Measurements from ENCODE around the gene C14orf93. TPM values are rescaled to one million over a fixed set of nuclear protein-coding genes. Genes with fewer than 3 reads are reported as not detected.

The C14orf93 gene
- total and polyA plus RNA-seq, 9 of the 15 experiments (the other 6 are each of a cell fraction or from before 2014, with no cell fraction given), result 2.2 to 22.4 (median 16.1) TPM

DNA sequence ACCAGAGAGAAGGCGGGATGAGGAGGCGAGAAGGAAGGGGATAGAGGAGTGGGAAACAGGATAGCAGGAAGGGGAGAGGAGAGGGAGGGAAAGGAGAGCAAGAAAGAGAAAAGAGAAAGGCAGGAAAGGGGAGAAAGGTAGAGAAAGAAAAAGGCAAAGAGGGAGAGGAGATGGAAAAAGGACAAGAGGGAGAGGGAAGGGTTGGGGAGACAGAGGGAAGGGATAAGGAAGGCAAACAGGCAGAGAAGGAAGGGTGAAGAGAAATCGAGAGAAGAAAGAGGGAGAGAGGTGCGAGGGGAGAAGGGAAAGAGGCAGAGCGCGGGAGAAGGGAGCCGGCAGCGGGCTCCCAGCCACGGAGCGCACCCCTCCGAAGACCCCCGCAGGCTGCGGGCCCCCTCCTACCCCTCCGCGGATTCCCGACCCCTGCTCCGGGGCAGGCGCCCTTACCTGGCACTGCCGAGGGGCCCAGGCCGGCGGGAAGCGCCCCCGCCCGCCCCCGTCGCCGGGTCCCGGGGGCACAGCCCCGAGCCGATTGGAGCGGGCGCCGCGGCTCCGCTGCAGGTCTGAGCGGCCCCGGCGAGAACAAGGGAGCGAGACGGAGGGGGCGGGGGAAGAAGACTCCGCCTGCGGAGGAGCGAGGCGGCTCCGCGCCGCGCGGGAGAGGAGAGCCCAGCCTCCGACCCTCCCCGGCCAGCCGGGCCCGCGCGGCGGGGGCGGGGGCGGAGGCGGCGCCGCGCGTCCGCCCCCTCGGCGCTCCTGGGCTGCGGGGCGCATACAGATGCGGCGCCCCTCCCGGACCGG lies 47.2 kb upstream of the C14orf93 start, which contains the start of gene CDH24 (continued):
- 0 out of 2 replicates have a peak, but pooled peaks have one; percentile 28 for TF ChIP-seq ZNF407 (IDR thresholded peaks at IDR 0.05; ENCODE audit: low read depth)
- no peak for TF ChIP-seq ADNP (tag; IDR thresholded peaks at IDR 0.05)
- TF ChIP-seq TRIM24 (IDR thresholded peaks at IDR 0.05), result peak in 1 of 2 experiments; percentile 40; a peak in 1 of 4 replicates
- TF ChIP-seq ZNF780A (CRISPR knock-in tag; IDR thresholded peaks at IDR 0.05), result no peak
- TF ChIP-seq ZNF445 (CRISPR knock-in tag; IDR thresholded peaks at IDR 0.05; ENCODE audit: low read depth), result no peak
- no peak for TF ChIP-seq ZBTB17 (CRISPR knock-in tag; IDR thresholded peaks at IDR 0.05)
- no peak for TF ChIP-seq LCOR (CRISPR knock-in tag; IDR thresholded peaks at IDR 0.05)
- TF ChIP-seq ETV5 (CRISPR knock-in tag; IDR thresholded peaks at IDR 0.05; ENCODE audit: low read depth), result no peak
- no peak for TF ChIP-seq ZFX (CRISPR knock-in tag; IDR thresholded peaks at IDR 0.05)
- TF ChIP-seq GABPB1 (CRISPR knock-in tag; IDR thresholded peaks at IDR 0.05), result no peak
- TF ChIP-seq ASH1L (IDR thresholded peaks at IDR 0.05; ENCODE audit: borderline replicate concordance, low read depth, partially characterized antibody), result peak; percentile 40
- no peak for TF ChIP-seq ESRRB (CRISPR knock-in tag; IDR thresholded peaks at IDR 0.05; ENCODE audit: borderline replicate concordance)
- no peak for TF ChIP-seq ZFPM2 (CRISPR knock-in tag; IDR thresholded peaks at IDR 0.05)
- TF ChIP-seq, protein P1, sequence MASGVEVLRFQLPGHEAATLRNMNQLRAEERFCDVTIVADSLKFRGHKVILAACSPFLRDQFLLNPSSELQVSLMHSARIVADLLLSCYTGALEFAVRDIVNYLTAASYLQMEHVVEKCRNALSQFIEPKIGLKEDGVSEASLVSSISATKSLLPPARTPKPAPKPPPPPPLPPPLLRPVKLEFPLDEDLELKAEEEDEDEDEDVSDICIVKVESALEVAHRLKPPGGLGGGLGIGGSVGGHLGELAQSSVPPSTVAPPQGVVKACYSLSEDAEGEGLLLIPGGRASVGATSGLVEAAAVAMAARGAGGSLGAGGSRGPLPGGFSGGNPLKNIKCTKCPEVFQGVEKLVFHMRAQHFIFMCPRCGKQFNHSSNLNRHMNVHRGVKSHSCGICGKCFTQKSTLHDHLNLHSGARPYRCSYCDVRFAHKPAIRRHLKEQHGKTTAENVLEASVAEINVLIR (CRISPR knock-in tag; IDR thresholded peaks at IDR 0.05), result no peak
- TF ChIP-seq MTA2 (IDR thresholded peaks at IDR 0.05; ENCODE audit: low read depth), result peak; percentile 32; the same call in 1 of the 2 replicates
- TF ChIP-seq, protein P2, sequence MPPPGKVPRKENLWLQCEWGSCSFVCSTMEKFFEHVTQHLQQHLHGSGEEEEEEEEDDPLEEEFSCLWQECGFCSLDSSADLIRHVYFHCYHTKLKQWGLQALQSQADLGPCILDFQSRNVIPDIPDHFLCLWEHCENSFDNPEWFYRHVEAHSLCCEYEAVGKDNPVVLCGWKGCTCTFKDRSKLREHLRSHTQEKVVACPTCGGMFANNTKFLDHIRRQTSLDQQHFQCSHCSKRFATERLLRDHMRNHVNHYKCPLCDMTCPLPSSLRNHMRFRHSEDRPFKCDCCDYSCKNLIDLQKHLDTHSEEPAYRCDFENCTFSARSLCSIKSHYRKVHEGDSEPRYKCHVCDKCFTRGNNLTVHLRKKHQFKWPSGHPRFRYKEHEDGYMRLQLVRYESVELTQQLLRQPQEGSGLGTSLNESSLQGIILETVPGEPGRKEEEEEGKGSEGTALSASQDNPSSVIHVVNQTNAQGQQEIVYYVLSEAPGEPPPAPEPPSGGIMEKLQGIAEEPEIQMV (tag; conservative IDR thresholded peaks at IDR 0.05; ENCODE audit: low read depth), result peak; percentile 77
- TF ChIP-seq SP1 (CRISPR knock-in tag; IDR thresholded peaks at IDR 0.05), result no peak
- peak; percentile 18; the same call in 1 of the 2 replicates for TF ChIP-seq DPF2 (IDR thresholded peaks at IDR 0.05)
- no peak for TF ChIP-seq HSF4 (CRISPR knock-in tag; IDR thresholded peaks at IDR 0.05; ENCODE audit: borderline replicate concordance)
